ENCODE results near the gene CALML6. TPM values are rescaled to one million over a fixed set of nuclear protein-coding genes. Genes with fewer than 3 reads are reported as not detected.
A peak's percentile ranks its signal among the peaks of the same experiment; 100 is the strongest.

The CALML6 gene
- polyA plus RNA-seq, 3 donors = 0.24 TPM; not detected in 2

GRCh38 chr1:1917995-1918900 lies 3.2 kb downstream of the CALML6 start:
- H3K36me3 ChIP-seq (replicated peaks in 1 of 2; ENCODE audit: control insufficient read depth in 1 of 2, insufficient read depth in 2 of 2, low read length in 2 of 2) = no peaks in the 10 kb centered on the region
- peaks cover 13 to 19% of the 10 kb centered on the region in 2 donors for H3K4me1 ChIP-seq (ENCODE audit: control insufficient read depth in 1 of 2, insufficient read depth in 2 of 2, low read length in 2 of 2)
- peaks cover 0 to 14% of the 10 kb centered on the region in 2 donors for H3K27me3 ChIP-seq (ENCODE audit: control insufficient read depth in 2 of 2, insufficient read depth in 2 of 2, low read length in 2 of 2)
- peak overlapping the region; percentile 79 for H2AFZ ChIP-seq (ENCODE audit: insufficient read depth, low read depth, low read length, poor library complexity, severe bottlenecking)
- no peak for DNase-seq
- H3K9ac ChIP-seq (ENCODE audit: insufficient read depth, low read length, poor library complexity, severe bottlenecking) = peak overlapping the region; percentile 51
- Mint-ChIP-seq H3K4me1 (peaks cover 7% of the 10 kb centered on the region), H3K4me3 (peak overlapping the region; percentile 34 to 39), H3K36me3 (no peaks in the 10 kb centered on the region), H3K27me3 (ENCODE audit: low read depth in 3 of 3) (peaks cover 2 to 17% (median 12%) of the 10 kb centered on the region in 3 donors), H3K27ac (no peak overlapping the region), H3K9me3 (peaks cover 0 to 7% (median 0%) of the 10 kb centered on the region in 7 donors)
- no peaks in the 10 kb centered on the region for H4K20me1 ChIP-seq (ENCODE audit: insufficient read depth, low read length)
- peak overlapping the region in 2 of 3 experiments; percentile 41 to 79 for H3K4me3 ChIP-seq (replicated peaks in 1 of 3; ENCODE audit: low read depth in 2 of 3, low read length in 3 of 3)
- intact Hi-C loops (cut with micrococcal nuclease) = loop anchor here (2.0 to 10.0 kb wide), 3 partner anchors 215 to 284 kb away; no protein-coding TSS in a partner anchor
- no peaks in the 10 kb centered on the region for H3K9me3 ChIP-seq (replicated peaks in 1 of 2; ENCODE audit: control insufficient read depth in 1 of 2, insufficient read depth in 1 of 2, low read length in 2 of 2)
- H3K27ac ChIP-seq (ENCODE audit: low read depth in 1 of 2, low read length in 2 of 2) = no peak overlapping the region
- H3K4me2 ChIP-seq (replicated peaks; ENCODE audit: extremely low read depth, low read length, poor library complexity, severe bottlenecking) = peak overlapping the region; percentile 84
- H3K79me2 ChIP-seq (ENCODE audit: insufficient read depth, low read length) = no peaks in the 10 kb centered on the region
- WGBS (ENCODE audit: insufficient coverage) = 46% methylated on average over 46 of the region's 46 CpGs
- TF ChIP-seq, protein P1, sequence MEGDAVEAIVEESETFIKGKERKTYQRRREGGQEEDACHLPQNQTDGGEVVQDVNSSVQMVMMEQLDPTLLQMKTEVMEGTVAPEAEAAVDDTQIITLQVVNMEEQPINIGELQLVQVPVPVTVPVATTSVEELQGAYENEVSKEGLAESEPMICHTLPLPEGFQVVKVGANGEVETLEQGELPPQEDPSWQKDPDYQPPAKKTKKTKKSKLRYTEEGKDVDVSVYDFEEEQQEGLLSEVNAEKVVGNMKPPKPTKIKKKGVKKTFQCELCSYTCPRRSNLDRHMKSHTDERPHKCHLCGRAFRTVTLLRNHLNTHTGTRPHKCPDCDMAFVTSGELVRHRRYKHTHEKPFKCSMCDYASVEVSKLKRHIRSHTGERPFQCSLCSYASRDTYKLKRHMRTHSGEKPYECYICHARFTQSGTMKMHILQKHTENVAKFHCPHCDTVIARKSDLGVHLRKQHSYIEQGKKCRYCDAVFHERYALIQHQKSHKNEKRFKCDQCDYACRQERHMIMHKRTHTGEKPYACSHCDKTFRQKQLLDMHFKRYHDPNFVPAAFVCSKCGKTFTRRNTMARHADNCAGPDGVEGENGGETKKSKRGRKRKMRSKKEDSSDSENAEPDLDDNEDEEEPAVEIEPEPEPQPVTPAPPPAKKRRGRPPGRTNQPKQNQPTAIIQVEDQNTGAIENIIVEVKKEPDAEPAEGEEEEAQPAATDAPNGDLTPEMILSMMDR (IDR thresholded peaks at IDR 0.05) = no peak

- H3K9me3 ChIP-seq (replicated peaks in 1 of 2; ENCODE audit: control insufficient read depth in 1 of 2, insufficient read depth in 1 of 2, low read length in 2 of 2) = no peaks in the 10 kb centered on the region
- H3K4me2 ChIP-seq (replicated peaks; ENCODE audit: extremely low read depth, low read length, poor library complexity, severe bottlenecking) = peak within 1 kb of the TSS; percentile 84
- no peaks in the 10 kb centered on the region for H3K79me2 ChIP-seq (ENCODE audit: insufficient read depth, low read length)
- H3K27ac ChIP-seq (ENCODE audit: low read depth in 1 of 2, low read length in 2 of 2) = peak within 1 kb of the TSS in 1 of 2 donors; percentile 5
- intact Hi-C loops (cut with micrococcal nuclease) = loop anchor here (1.0 to 10.0 kb wide), 4 partner anchors 10 to 283 kb away; no protein-coding TSS in a partner anchor
- DNase-seq = no peak
- no peaks in the 10 kb centered on the region for H3K36me3 ChIP-seq (replicated peaks in 1 of 2; ENCODE audit: control insufficient read depth in 1 of 2, insufficient read depth in 2 of 2, low read length in 2 of 2)
- peak within 1 kb of the TSS; percentile 41 to 79 (median 56) for H3K4me3 ChIP-seq (replicated peaks in 1 of 3; ENCODE audit: low read depth in 2 of 3, low read length in 3 of 3)
- Mint-ChIP-seq H3K27me3 (ENCODE audit: low read depth in 3 of 3) (peaks cover 2 to 17% (median 12%) of the 10 kb centered on the region in 3 donors), H3K36me3 (no peaks in the 10 kb centered on the region), H3K27ac (peak within 1 kb of the TSS in 5 of 7 donors; percentile 62 to 90 (median 75)), H3K9me3 (peaks cover 0 to 6% (median 0%) of the 10 kb centered on the region in 7 donors), H3K4me1 (peaks cover 7% of the 10 kb centered on the region), H3K4me3 (peak within 1 kb of the TSS; percentile 78 to 89)
- H3K27me3 ChIP-seq (ENCODE audit: control insufficient read depth in 2 of 2, insufficient read depth in 2 of 2, low read length in 2 of 2) = peaks cover 0 to 14% of the 10 kb centered on the region in 2 donors
- TF ChIP-seq, protein P1 (IDR thresholded peaks at IDR 0.05) = no peak
- peak within 1 kb of the TSS; percentile 51 for H3K9ac ChIP-seq (ENCODE audit: insufficient read depth, low read length, poor library complexity, severe bottlenecking)
- peaks cover 13 to 19% of the 10 kb centered on the region in 2 donors for H3K4me1 ChIP-seq (ENCODE audit: control insufficient read depth in 1 of 2, insufficient read depth in 2 of 2, low read length in 2 of 2)
- no peaks in the 10 kb centered on the region for H4K20me1 ChIP-seq (ENCODE audit: insufficient read depth, low read length)
- peak within 1 kb of the TSS; percentile 79 for H2AFZ ChIP-seq (ENCODE audit: insufficient read depth, low read depth, low read length, poor library complexity, severe bottlenecking)
- under 1% methylated on average over 41 of the region's 44 CpGs for whole genome bisulfite sequencing (ENCODE audit: insufficient coverage)
Observed at GRCh38 chr1:1918901-1919303, 3.8 kb downstream of the CALML6 start, which contains the start of gene TMEM52. Gene TMEM52, minus strand, starts transcription at chr1:1919279. Its CDS starts 14 bp downstream, at chr1:1919265.

Measured in CD14-positive monocyte (primary cell).